HG03432 (cell line): ENCODE data around the gene BSG.
"Not testable (repeated sequence)": the region's sequence is repeated elsewhere in the genome, so short reads cannot be mapped to it uniquely, and the experiment has no call there.

Source experiments
- ATAC-seq: cut with Tn5 transposase; IDR thresholded peaks from one replicate; pipeline ENCODE4 v1.9.1; 2021; ENCODE audit warnings: mild to moderate bottlenecking, moderate library complexity; ENCODE audit not compliant: unreplicated experiment

BSG gene

DNA sequence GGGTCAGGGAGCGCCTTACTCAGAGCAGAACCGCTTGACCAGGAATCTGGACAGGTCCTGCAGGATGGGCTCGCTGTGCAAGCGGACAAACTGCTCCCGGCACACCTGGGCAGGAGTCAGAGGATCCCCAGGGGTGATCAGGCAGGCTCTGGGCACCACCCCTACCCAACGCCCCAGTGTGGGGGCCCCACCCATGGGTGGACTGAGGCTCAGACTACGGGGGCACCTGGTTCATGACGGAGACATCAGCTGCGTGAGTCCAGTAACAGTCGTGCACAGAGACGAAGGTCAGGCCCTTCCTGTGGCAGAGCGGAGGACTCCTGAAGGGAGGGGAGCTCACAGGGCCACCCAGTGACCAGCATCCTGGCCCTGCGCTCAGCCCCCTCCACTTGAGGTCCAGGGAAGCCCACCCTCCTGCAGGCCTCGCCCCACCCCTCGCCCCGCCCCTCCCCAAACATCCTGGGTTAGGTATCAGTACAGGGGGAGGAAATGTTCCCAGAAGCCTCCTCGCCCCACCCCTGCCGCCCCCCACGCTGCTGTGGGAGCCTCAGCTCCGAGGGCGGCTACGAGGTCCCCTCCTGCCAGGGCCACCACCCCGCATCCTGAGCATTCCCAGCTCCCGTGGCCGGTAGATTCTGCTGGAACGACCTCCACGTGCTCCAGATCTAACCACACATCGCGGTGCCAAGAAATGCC is 45.3 kb downstream of the BSG start:
- no peak for ATAC-seq

GRCh38 chr19:618247-618619 is 45.8 kb downstream of the BSG start:
- ATAC-seq = no peak

DNA sequence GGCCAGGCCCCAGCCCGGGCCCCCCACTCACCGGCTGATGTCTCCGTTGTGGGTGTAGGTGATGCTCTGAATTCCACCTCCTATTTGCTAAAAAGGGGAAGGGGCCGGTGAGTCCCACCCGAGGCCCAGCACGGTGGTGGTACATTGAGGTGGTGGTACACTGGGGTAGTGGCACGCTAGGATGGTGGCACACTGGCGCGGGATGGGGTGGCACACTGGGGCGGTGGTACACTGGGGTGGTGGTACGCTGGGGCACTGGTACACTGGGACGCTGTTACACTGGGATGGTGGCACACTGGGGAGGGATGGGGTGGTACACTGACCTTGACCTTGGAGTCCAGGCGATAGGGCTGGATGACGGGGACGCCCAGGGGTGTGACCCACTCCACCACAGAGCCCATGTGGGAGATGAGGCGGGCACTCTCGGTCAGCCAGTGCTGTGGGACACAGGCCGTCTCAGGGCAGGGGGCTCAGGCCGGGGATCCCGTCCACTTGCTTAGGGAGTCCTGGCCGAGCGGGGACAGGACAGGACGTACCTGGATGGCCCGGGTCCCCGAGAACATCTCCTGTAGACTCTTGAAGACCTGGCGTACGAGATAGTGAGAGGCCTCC is 46.4 kb downstream of the BSG start:
- ATAC-seq = no peak

- no peak for ATAC-seq
These were observed 47.0 kb downstream of the BSG start for GRCh38 chr19:619286-620002.

DNA sequence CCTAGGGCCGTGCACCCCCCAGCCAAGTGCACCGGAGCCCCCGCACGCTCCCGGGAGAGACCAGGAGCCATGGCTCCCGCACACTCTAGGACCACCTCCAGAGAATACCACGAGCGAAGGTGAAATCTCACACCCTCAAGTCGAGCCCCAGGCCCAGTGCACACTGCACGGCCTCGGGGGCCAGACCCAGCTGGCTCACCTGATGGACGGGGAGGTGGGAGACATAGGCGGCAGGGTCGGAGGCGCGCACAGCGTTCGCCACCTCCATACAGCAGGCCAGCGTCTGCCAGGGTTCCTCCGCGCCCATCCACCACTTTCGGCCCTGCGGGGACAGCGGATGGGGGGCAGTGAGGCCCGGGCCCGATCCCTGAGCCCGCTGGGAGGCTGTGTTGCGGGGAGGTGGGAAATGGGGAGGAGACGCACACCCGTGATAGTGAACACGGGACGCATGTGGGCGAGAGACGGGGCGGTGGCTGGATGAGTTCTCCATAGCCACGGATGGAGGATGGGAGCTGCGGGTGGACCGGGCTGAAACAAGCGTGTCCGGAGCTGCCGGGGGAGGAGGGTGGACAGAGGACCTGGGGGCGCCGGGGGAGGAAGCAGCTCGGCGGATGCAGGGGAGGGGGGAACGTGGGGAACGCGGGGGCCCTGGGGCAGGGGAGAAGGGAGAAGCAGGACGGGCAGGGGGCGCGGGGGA is 47.9 kb downstream of the BSG start:
- no peak for ATAC-seq

DNA sequence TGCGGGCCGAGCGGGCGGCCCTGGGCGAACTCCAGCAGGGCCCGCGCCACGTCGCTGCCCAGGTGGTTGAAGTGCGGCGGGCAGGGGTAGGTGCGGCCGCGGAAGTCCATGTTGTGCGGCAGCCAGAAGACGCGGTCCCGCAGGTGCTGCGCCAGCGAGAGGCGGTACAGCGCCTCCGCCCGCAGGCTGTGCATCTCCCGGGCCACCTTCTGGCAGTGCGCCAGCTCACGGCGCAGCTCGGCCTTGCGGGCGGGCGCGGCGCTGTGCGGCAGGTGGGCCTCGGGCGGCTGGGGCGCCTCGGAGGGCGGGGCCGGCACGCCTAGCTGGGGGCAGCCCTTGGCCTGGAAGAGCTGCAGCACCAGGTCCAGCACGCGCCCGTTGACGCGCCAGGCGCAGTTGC is 48.8 kb downstream of the BSG start:
- not testable (repeated sequence) for ATAC-seq

DNA sequence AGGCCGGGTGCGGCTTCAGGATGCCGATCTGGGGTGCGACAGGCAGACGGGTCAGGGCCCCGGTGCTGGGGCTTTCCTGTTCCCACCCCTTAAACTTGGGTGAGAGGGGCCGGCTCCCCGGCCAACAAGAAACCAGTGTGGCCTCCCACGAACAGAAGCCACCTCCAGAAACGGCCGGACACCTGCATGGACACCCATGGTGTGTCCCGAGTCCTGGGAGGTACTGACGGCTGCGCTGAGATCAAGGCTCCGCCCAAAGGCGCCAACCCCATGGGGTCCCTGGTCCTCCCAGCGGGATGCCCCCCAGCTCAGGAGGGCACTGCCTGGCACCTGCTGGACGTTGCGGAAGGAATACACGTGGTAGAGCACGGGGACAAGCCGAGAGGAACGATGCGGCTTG is 49.4 kb downstream of the BSG start:
- no peak for ATAC-seq

DNA sequence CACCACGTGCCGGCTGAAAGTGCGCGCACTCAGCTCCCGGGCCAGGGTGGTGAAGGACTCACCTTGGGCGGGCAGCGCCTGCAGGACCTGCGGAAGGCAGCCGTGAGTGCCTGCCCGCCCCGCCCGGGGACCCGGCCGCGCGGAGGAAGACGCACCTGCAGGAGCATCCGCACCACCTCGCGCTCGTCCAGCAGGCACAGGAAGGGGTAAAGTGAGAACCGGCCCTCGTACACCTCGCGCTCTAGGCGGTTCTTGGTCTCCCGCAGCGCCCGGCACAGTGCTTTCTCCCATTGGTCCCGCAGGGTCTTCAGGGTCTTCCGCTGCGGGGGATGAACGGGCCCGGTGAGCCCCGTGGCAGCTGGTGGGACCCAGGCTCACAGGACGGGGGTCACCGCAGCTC is 50.3 kb downstream of the BSG start:
- no peak for ATAC-seq

DNA sequence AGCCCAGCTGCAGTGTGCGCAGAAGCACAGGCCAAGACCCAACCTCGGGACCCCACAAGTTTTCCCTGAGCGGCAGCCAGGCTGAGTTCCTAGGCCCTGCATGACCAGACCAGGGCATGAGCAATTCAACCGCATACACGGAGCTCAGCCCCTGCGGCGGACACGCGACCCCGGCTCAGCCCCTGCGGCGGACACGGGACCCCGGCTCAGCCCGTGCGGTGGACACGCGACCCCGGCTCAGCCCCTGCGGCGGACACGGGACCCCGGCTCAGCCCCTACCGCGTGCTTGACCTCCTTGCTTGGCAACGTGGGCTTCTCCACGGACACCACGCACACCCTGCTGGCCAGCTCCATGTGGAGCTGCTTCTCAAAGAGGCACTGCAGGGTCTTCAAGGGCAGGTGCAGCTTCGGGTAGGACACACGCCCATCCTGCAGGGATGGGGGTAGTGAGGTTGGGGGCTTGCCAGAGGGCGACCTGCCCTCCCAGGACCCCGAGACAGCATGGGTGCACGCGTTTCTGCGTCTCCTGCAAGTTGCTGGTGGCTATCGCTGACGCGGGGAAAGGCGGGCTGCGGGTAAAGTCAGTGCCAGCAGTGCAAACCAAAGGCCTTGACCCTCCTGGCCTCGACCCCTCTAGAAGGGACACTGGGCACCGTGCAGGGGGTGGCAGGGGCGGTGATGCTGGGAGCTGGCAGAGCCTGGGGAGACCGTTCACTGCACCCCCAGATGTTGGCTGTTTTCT is 51.0 kb downstream of the BSG start:
- ATAC-seq = no peak

DNA sequence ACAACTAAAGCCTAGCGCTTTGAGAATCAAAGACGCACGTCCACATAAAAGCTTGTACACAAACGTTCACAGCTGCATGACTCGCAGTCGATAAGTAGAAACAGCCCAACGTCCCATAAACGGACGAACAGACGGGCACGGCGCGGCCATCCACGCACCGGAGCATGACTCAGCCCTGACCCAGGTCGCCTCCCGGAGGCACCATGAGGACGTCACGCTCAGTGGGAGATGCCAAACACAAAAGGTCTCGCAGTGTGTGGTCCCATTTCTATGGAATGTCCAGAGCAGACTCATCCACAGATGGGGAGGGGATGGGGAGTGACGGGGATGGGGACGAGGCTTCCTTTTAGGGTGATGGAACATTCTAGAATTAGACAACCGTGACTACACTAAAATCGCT is 51.6 kb downstream of the BSG start:
- ATAC-seq = no peak

DNA sequence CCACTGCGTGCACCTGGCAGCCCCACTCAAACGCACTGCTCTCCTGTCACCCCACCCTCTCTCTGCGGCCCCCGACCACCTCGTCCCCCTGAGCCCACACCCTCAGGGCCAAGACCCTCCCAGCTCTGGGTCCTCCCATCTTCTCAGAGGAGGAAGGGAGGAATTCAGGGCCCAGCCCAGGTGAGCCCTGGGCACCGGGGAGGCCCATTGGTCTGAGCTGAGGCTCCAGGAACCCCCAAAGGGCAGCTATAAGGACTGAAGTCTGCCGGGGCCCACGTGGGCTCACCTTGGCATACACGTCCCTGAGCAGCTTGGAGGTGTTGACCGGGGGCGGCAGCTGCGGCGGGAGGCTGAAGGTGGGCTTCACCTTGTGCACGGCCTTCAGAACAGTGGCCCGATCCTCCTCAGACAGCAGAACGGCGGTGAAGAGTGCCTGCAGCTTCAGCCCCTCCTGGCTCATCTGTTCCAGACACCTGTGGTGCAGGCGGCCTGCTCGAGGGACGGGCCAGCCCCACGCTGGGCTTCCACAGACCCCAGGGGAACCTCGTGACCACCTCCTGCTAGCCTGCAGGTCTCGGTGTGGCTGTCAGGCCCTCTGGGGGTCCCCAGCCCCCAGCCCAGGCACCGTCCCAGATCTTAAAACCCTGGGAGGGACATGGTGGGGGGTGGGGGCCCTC is 52.2 kb downstream of the BSG start:
- no peak for ATAC-seq

DNA sequence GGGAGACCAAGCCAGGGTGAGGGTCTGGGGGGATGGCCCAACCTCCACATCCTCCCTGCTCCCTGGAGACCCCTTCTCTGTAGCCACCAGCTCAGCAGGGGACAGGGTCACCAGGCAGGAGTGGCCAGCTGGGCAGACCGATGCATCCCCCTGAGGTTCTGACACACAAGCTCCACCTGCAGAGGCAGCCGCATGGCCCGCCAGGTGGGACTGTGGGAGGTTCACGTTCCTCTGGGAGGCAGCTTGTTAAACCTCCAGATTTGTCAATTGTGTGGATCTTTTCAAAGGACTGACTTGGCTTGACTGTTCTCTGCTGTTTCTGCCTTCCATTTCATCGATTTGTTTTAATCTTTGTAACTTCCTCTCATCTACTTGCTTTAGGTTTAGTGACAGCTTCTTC is 52.9 kb downstream of the BSG start:
- ATAC-seq = no peak

GRCh38 chr19:626566-626965 is 54.2 kb downstream of the BSG start:
- ATAC-seq = not testable (repeated sequence)

GRCh38 chr19:628168-628567 is 55.8 kb downstream of the BSG start:
- ATAC-seq = no peak

GRCh38 chr19:629515-629914 is 57.1 kb downstream of the BSG start:
- ATAC-seq = not testable (repeated sequence)

- ATAC-seq = no peak
These were observed 57.7 kb downstream of the BSG start for GRCh38 chr19:629961-630714.

- peak; percentile 22 for ATAC-seq
These were observed 60.2 kb downstream of the BSG start for GRCh38 chr19:632579-633067.
